Stimulated activated CD8-positive, alpha-beta memory T cell treated with anti-CD3 and anti-CD28 coated beads, Interleukin-15, amount 100 ng/mL, for 24 hours (primary cell): ENCODE data around the gene WNT7A.

ENCODE experiments used
- DNase-seq: peaks from one replicate; pipeline ENCODE4 v3.0.0-alpha.2; 2020; ENCODE audit warnings: low read depth

Gene WNT7A

GRCh38 chr3:13826672-13827071, 53.2 kb downstream of the WNT7A start:
- no peak for DNase-seq

DNA sequence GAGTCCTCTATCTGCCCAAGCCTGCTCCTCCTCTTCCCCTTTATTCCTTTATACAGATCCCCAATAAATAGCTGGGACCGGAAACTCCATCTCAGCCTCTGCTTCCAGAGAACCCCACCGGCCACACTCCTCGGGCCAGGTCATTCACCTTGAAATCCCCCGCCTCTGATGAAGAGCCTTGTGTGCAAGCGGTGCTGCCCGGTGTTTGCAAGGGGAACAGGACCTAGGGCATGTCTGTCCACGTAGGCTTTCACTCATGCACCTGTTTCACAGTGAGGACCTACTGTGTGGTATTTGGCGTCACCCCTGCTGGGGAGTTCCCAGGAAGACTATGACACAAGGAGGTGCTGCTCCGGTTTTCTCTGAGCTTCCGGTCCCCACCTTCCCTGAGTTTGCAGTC, 54.0 kb downstream of the WNT7A start:
- DNase-seq: no peak

DNA sequence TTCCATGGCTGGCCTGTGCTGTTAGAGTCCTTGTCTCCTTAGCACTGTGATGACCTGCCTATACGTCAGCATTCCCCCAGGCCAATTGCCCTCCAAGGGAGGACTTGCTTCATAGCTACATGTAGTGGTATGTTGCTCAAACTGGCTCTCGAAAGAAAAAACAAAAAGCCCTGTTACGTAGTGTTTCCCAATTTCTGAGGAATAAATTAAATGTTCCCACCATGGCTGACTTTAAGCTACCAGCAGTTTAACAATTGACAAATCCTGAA, 54.6 kb downstream of the WNT7A start:
- DNase-seq: no peak

DNA sequence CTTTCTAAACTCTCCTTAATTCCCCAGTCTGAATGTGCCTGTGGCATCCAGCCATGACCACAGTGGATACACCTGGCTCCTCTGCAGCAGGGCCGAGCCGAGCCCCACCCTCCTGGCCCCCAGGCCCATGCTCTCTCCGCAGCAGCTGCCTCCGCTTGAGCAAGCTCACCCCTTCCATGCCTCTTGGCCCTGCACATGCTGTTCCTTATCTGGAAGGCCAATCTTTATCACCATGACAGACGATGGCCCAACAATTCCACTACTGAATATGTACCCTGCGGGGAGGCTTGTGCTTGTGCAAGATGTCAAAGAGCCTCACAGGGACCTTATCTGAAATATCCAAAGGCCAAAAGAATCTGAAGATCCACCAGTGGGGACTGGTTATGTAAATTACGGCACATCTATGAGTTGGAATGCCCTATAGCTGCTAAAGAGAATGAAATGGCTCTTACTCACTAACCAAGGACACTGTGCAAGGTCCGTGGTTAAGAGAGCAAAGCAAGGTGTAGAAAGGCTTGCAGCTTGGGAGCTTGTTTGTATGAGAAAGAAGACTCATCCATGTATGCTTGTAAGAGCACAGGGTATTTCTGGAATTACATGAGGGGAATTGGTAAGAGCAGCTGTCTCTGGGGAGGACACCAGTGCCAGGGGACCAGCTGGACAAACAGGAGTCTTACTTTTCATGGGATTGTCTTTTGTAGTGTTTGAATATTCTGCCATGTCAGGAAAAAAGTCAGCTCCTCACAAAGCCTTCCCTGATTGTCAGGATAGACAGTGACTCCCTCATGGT, 55.2 kb downstream of the WNT7A start:
- no peak for DNase-seq

- DNase-seq: no peak
These were observed 56.2 kb downstream of the WNT7A start for GRCh38 chr3:13823692-13824091.

DNA sequence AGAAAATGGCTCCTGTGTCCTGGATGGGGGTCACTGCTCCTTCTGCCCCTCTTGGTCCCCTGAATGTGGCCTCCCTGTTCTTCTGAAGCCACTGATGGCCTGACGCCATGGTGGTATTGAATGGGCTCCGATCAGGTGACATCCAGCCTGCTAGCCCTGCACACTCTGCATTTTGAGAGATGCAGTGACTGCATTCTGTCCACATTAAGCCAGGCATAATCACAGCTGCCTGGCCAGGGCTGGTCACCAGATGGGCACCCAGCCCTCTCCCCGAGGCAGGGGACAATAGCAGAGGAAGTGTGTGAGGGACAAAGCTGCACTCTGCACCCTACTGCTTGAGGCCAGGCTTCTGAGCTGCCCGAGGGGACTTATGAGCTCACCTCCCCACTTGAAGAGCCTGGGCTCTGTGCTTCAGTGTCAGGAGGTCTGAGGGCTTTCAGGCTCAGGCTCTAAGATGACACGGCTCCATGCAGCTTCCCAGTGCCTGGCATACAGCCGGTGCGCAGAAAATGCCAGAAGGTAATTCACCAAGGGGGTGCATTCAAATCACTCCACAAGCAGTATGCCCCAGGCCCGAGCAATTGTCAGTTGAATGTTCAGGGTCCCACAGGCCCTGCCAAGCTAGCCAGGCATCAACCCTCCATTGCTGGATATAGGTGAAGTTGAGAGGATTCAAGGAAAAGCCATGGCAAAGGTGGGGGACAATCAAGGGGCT, 56.8 kb downstream of the WNT7A start:
- no peak for DNase-seq

DNA sequence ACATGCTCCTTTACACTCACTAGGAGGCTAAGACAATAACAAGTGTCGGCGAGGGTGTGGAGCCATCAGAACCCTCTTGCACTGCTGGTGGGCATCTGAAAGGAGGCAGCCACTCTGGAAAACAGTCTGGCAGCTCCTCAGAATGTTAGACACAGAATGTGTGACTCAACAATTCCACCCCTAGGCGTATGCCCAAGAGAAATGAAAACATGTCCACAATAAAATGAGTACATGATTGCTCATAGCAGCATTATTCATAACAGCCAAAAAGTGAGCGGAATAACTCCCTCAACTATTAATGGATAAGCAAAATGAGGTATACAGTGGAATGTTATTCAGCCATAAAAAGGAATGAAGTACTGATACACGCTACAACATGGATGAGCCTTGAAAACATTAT, 57.8 kb downstream of the WNT7A start:
- DNase-seq: no peak

DNA sequence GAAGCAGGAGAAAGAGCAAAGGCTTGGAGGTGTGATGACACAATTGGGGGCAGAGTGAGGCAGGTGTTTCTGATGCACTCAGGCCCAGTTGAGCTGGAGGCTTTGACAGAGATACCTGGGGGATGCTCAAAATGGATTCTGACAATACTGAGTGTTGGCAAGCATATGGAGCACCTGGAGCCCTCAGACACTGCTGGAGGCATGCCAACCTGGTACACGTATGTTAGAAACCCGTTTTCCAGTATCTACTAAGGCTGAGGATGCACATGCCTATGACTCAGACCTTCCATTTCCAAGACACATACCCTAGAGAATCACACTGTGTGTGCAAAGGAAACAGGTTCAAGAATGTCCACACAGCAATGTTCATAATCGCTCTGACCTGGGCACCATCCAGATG, 58.7 kb downstream of the WNT7A start:
- DNase-seq: no peak

DNA sequence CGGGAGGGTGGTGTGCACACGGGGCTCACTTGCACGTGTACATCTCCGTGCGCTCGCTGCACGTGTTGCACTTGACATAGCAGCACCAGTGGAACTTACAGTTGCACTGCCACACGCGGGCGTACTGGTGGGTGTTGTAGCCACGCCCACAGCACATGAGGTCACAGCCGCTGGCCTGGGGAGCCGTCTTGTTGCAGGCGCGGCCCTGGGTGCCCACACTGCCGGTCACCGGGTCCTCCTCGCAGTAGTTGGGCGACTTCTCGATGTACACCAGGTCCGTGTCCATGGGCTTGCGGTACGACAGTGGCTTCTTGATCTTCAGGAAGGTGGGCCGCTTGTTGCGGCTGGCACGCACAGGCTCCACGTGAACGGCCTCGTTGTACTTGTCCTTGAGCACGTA, 61.0 kb downstream of the WNT7A start:
- DNase-seq: no peak

- no peak for DNase-seq
These were observed 64.7 kb downstream of the WNT7A start for GRCh38 chr3:13815088-13815683.

GRCh38 chr3:13812034-13812471, 67.8 kb downstream of the WNT7A start:
- no peak for DNase-seq

- no peak for DNase-seq
These were observed 68.3 kb downstream of the WNT7A start for GRCh38 chr3:13811614-13812013.

DNA sequence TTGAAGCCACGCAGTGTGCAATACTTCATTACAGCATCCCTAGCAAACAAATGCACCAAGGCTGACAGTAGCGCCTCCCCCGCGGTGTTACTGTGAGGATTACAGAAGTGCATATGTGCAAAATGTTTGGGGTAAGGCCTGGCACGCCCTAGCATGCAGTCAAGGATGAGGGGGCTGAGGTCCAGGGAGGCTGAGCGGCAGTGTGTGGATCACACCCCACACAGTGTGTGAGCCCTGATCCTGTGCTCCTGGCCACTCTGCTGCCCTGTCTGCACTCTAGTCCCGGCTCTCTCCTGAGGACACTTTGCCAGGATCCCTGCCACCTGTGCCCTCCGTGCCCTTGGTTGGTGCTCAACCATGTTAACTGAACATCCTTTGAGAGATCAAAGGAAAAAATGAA, 71.3 kb downstream of the WNT7A start:
- no peak for DNase-seq

DNA sequence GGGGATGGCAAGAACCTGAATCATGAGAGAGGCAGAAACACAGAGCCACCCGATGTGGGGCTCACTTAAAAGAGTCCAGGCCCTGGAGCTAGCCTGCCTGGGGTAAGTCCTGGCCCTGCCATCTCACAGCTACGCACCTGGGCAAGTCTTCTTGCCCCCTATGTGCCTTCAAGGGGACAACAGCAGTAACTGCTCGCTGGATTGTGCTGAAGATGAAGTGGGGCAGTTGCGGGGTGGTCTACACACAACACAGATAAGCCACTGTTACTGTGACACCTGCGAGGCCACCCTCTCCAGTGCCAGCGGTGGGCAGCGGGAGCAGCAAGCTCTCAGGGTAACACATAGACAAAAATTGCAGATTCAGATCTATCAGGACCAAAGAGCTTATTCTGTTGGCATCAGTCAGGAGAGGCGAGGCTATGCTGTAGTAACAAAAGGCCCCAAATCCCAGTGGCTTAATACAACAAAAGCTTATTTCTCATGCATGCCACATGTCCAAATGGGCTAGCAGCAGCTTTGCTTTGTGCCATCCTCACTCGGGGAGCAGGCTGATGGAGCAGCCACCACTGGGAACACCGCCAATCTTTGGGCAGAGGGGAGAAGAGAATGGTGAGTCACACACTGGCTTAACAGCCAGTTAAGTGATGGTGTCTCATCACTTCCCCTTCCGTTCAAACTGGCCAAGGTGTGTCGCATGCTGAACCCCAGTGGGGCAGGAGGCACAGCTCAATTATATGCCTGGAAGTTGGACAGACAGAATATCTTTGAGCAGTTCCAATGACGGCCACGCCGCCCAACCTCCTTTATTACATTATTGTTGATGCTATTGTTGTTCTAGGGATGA, 78.3 kb downstream of the WNT7A start:
- no peak for DNase-seq

DNA sequence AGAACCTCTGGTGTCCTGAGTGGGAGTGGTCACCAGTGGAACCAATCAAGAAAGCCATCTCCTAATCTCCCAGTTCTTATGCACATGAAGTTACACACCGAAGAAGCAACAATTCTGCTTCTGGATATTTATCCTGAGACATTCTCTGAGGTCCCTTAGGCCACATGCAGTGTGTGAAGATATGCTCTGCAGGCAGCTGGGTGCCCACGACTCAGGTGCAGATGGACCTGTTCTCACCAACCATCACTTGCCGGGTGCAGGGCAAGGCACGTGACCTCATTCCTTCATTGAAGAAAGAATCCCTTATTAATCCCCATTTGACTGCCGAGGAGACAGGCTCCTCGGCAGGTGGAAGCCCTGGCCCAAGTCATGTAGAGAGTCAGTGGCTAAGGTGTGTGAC, 79.8 kb downstream of the WNT7A start:
- no peak for DNase-seq

- DNase-seq: no peak
These were observed 81.5 kb downstream of the WNT7A start for GRCh38 chr3:13798401-13798800.

DNA sequence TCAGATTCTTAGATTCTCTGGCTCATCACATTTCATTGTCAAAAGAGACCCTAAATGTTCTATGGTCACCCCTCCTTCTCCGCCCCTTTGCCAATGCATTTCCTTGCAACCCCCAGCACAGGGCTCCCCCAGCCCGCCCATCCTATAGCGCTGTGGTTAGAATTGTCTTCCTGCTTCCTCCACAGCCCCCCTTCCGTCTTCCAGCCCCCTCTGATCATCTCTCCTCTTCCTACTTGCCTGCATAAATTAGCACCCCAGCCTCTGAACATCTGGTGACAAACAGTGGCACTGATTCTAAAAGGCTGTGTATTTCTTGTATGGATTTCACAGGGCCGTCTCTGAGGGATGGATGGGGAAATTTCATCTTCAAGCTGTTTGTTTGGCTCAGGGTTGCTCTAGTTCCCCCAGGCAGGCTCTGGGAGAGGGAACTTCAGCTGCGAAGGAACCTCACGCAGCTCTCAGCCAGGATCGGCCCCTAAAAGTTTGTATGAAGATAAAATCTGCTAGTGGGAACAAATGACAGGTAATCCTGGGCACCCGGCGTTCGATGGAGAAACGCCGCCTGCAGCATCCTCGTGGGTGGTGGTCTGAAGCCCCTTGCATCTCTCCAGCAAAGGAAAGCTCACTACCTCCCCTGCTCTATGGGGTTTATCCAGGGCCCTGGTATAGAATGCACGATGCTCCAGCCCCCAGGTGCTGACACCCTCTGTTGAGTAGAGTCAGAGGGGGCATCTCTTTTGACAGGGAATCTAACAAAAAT, 83.0 kb downstream of the WNT7A start:
- no peak for DNase-seq

DNA sequence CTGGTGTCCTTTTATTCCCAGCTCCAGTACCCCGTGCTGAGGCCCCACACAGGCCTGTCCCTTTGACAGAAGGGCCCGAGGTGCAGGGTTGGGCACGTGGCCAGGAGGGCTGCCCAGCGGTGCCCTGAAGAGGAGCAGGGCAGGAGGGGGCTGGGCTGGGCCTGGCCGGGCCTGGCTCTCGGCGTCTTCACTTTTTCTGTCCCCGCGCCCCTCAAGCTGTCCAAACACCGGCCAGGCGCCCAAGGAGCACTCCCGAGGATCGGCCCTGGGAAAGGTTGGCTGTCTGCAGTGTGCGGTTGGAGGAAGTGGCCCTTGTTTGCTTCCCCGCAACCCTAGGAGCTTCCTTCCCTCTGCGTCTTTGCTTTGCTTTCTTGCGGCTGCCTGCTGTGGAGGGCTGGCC, 84.1 kb downstream of the WNT7A start:
- no peak for DNase-seq

- no peak for DNase-seq
These were observed 85.5 kb downstream of the WNT7A start for GRCh38 chr3:13794322-13794721.

GRCh38 chr3:13793451-13793850, 86.4 kb downstream of the WNT7A start:
- no peak for DNase-seq

DNA sequence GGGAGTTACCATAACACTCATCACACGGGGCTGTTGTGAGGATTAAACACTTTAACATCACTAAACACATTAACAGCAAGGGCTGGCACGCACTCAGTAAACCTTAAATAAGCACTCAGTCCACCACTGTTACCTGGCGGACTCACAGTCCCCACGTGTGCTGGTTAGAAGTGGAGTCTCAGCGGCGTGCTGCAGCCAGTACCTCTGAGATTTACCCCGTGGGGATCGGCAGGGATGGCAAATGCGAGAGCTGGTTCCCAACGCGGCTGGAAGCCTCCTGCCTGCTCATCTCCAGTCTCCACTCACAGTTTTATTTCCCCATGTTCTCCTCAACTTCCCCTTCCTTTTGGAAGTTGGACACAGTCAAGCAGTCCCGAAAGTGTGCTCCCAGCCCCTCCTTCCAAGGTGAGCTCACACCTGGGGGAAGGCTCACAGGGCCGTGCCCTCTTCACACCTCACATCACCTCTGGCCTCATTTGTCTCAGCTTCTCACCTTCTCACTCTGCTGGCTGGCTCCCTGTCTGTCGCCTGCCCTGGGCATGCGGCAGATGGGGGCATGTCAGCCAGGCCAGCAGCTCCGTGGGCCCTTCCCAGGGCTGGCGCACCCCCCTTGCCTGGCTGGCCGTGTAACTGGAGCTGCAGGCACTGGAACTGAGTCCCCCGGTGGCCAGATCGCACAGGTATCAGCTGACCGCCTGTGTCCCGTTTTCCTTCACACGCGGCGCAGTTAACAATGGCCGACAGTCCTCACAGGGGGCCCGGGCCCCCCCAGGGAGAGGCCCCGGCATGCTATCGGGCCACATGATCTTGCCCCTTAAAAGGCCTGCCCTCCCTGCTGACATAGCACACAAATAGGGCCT, 87.1 kb downstream of the WNT7A start:
- no peak for DNase-seq
